Measurements from ENCODE around the gene NINJ1.
"Not testable (repeated sequence)": the region's sequence is repeated elsewhere in the genome, so short reads cannot be mapped to it uniquely, and the experiment has no call there.

Gene NINJ1

GRCh38 chr9:93121316-93122241, 12.5 kb downstream of the NINJ1 start:
- Histone ChIP-seq H3K4me1 (ENCODE audit: control insufficient read depth, insufficient read depth, low read length) (no peaks in the 10 kb centered on the region), H3K27me3 (ENCODE audit: control insufficient read depth, insufficient read depth, low read length) (no peaks in the 10 kb centered on the region), H3K4me3 (ENCODE audit: low read depth, low read length) (no peak overlapping the region), H3K9ac (ENCODE audit: low read depth, low read length) (no peak overlapping the region), H3K9me3 (ENCODE audit: control insufficient read depth, insufficient read depth, low read length) (no peaks in the 10 kb centered on the region), H3K36me3 (ENCODE audit: control insufficient read depth, insufficient read depth, low read length) (peaks cover 20% of the 10 kb centered on the region)

DNA sequence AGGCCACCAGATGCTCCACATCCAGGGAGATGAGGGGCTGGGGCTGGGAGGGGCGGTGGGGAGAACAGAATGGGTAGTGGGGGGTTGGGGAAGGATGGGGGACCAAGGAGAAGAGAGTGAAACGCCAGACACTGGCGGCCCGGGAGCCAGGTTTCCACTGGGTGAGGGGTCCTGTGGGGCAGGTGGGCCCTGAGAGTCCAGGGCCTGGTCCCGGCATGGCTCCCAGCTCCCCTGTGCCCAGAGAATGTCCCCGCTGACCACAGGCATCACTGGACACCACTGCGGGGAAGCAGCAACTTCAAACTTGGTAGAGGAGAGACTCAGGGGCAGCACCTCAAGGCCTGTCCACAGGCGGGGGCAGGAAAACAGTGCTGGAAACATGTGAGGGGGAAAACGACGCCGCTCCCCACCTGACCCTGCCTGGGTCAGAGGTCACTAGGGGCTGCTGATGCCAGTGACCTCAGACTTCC, 13.2 kb downstream of the NINJ1 start:
- H3K4me3 ChIP-seq (ENCODE audit: low read depth, low read length), result no peak overlapping the region
- H3K4me1 ChIP-seq (ENCODE audit: control insufficient read depth, insufficient read depth, low read length), result peaks cover 3% of the 10 kb centered on the region
- H3K27me3 ChIP-seq (ENCODE audit: control insufficient read depth, insufficient read depth, low read length), result no peaks in the 10 kb centered on the region
- H3K9me3 ChIP-seq (ENCODE audit: control insufficient read depth, insufficient read depth, low read length), result no peaks in the 10 kb centered on the region
- peaks cover 17% of the 10 kb centered on the region for H3K36me3 ChIP-seq (ENCODE audit: control insufficient read depth, insufficient read depth, low read length)
- H3K9ac ChIP-seq (ENCODE audit: low read depth, low read length), result no peak overlapping the region

GRCh38 chr9:93119953-93120845, 13.9 kb downstream of the NINJ1 start:
- no peaks in the 10 kb centered on the region for H3K27me3 ChIP-seq (ENCODE audit: control insufficient read depth, insufficient read depth, low read length)
- peaks cover 3% of the 10 kb centered on the region for H3K4me1 ChIP-seq (ENCODE audit: control insufficient read depth, insufficient read depth, low read length)
- no peak overlapping the region for H3K9ac ChIP-seq (ENCODE audit: low read depth, low read length)
- peaks cover 17% of the 10 kb centered on the region for H3K36me3 ChIP-seq (ENCODE audit: control insufficient read depth, insufficient read depth, low read length)
- no peak overlapping the region for H3K4me3 ChIP-seq (ENCODE audit: low read depth, low read length)
- no peaks in the 10 kb centered on the region for H3K9me3 ChIP-seq (ENCODE audit: control insufficient read depth, insufficient read depth, low read length)

GRCh38 chr9:93119703-93119952, 14.4 kb downstream of the NINJ1 start:
- Histone ChIP-seq H3K4me1 (ENCODE audit: control insufficient read depth, insufficient read depth, low read length) (peaks cover 3% of the 10 kb centered on the region), H3K36me3 (ENCODE audit: control insufficient read depth, insufficient read depth, low read length) (peaks cover 11% of the 10 kb centered on the region), H3K9ac (ENCODE audit: low read depth, low read length) (no peak overlapping the region), H3K9me3 (ENCODE audit: control insufficient read depth, insufficient read depth, low read length) (no peaks in the 10 kb centered on the region), H3K27me3 (ENCODE audit: control insufficient read depth, insufficient read depth, low read length) (no peaks in the 10 kb centered on the region), H3K4me3 (ENCODE audit: low read depth, low read length) (no peak overlapping the region)

- Histone ChIP-seq H3K27me3 (ENCODE audit: control insufficient read depth, insufficient read depth, low read length) (no peaks in the 10 kb centered on the region), H3K9me3 (ENCODE audit: control insufficient read depth, insufficient read depth, low read length) (no peaks in the 10 kb centered on the region), H3K9ac (ENCODE audit: low read depth, low read length) (no peak overlapping the region), H3K4me3 (ENCODE audit: low read depth, low read length) (no peak overlapping the region), H3K36me3 (ENCODE audit: control insufficient read depth, insufficient read depth, low read length) (peaks cover 11% of the 10 kb centered on the region), H3K4me1 (ENCODE audit: control insufficient read depth, insufficient read depth, low read length) (peaks cover 3% of the 10 kb centered on the region)
Observed at GRCh38 chr9:93118863-93119702, 15.0 kb downstream of the NINJ1 start.

DNA sequence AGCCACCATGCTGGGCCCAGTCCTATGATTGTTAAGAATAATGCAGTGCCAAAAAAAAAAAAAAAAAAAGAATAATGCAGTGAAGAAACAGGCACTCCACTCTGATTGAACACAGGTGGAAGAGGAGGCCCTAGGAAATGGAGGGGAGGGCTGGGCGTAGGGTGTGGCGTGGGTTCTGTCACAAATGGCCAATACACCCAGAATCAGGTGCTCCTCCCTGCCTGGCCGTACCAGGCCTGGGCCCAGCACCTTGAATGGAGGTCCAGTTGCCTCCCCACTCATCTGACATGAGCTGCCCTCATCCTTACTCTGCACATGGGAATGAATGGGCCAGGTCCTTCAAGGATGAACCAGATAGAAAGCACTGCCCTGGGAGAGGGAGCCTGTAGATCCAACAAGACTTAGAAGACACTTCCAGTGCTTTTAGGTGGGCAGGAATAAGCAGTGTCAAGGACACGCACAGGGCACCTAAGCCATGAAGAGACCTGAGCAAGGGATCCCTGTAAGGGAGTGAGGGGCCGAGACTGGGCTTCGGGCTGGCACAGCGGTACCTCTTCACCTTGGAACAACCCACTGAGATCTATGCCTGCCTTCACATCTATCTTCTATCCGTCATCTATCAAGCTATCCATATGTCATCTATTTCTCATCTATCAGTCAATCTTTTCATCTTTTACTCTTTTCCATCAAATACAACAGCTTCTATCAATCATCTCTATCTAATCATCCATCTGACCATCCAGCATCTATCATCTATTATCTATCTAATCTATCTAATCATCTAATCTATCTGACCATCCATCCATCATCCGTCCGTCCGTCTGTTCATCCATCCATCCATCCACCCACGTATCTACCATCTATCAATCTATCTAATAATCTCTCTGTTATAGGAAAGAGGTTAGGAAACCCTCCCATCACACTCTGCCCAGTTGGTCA, 15.9 kb downstream of the NINJ1 start:
- peaks cover 3% of the 10 kb centered on the region for H3K4me1 ChIP-seq (ENCODE audit: control insufficient read depth, insufficient read depth, low read length)
- peaks cover 7% of the 10 kb centered on the region for H3K36me3 ChIP-seq (ENCODE audit: control insufficient read depth, insufficient read depth, low read length)
- no peaks in the 10 kb centered on the region for H3K9me3 ChIP-seq (ENCODE audit: control insufficient read depth, insufficient read depth, low read length)
- no peak overlapping the region for H3K9ac ChIP-seq (ENCODE audit: low read depth, low read length)
- H3K4me3 ChIP-seq (ENCODE audit: low read depth, low read length), result no peak overlapping the region
- H3K27me3 ChIP-seq (ENCODE audit: control insufficient read depth, insufficient read depth, low read length), result no peaks in the 10 kb centered on the region

- H3K4me3 ChIP-seq (ENCODE audit: low read depth, low read length); H3K9ac ChIP-seq (ENCODE audit: low read depth, low read length); H3K9me3 ChIP-seq (ENCODE audit: control insufficient read depth, insufficient read depth, low read length); H3K27me3 ChIP-seq (ENCODE audit: control insufficient read depth, insufficient read depth, low read length); H3K36me3 ChIP-seq (ENCODE audit: control insufficient read depth, insufficient read depth, low read length); H3K4me1 ChIP-seq (ENCODE audit: control insufficient read depth, insufficient read depth, low read length): not testable (repeated sequence)
Observed at GRCh38 chr9:93117521-93117920, 16.5 kb downstream of the NINJ1 start.

DNA sequence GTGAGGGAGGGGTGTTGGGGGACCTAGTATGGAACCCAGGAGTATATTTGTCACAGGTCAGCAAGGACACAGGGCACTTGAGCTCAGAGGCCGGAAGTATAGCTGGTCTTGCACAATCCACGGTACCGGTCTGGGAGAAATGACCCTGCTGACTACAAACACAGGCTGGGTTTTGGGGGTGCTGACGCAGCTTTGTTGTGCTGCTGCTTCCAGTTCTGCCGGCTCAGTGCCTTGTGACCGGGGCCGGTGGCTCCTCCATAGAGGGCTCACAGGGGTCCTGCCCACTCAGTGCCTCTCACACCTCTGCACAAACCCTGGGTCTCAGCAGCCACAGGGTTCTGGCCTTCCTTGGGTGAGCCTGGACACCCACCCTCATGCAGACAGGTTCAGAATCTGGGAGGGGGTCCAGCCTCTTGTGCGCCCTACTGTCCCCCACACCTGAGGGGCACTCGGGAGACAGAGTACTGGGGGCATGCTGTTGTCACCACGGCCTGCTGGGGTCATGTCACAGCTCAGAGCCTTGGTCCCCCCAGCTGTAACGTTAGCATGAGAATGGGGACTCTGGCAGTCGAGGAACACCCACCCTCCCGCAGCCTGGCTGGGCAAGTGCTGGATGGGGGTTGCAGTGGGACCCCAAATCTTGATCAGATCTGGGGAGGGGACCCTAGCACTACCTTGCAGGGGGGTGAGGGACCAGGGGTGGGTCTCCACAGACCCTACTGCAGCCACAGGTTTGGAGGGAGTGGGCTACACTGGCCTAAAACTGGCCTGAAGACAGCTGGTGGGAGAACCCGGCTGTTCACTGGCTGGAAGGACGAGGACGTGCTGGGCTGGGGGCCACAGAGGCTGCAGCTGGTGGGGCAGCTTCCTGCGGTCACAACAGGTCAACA, 17.7 kb downstream of the NINJ1 start:
- H3K4me1 ChIP-seq (ENCODE audit: control insufficient read depth, insufficient read depth, low read length), result peaks cover 3% of the 10 kb centered on the region
- H3K4me3 ChIP-seq (ENCODE audit: low read depth, low read length), result no peak overlapping the region
- H3K9ac ChIP-seq (ENCODE audit: low read depth, low read length), result no peak overlapping the region
- no peaks in the 10 kb centered on the region for H3K27me3 ChIP-seq (ENCODE audit: control insufficient read depth, insufficient read depth, low read length)
- peaks cover 6% of the 10 kb centered on the region for H3K36me3 ChIP-seq (ENCODE audit: control insufficient read depth, insufficient read depth, low read length)
- H3K9me3 ChIP-seq (ENCODE audit: control insufficient read depth, insufficient read depth, low read length), result no peaks in the 10 kb centered on the region

DNA sequence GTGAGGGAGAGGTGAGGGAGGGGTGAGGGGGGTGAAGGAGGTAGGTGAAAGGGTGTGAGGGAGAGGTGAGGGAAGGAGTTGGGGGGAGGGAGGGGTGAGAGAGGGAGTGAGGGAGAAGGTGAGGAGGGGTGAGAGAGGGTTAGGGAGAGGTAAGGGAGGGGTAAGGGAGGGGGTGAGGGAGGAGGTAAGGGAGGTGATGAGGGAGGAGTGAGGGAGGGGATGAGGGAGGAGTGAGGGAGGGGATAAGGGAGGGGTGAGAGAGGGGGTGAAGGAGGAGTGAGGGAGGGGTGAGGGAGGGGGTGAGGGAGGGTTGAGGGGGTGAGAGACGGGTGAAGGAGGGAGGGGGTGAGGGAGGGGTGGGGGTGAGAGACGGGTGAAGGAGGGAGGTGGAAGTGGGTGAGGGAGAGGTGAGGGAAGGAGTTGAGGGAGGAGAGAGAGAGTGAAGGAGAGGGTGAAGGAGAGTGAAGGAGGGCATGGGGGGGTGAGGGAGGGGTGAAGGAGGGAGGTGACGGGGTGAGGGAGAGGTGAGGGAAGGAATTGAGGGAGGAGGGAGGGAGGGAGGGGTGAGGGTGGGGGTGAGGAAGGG, 18.5 kb downstream of the NINJ1 start:
- Histone ChIP-seq H3K9me3 (ENCODE audit: control insufficient read depth, insufficient read depth, low read length) (no peaks in the 10 kb centered on the region), H3K4me1 (ENCODE audit: control insufficient read depth, insufficient read depth, low read length) (peaks cover 3% of the 10 kb centered on the region), H3K27me3 (ENCODE audit: control insufficient read depth, insufficient read depth, low read length) (no peaks in the 10 kb centered on the region), H3K36me3 (ENCODE audit: control insufficient read depth, insufficient read depth, low read length) (peaks cover 5% of the 10 kb centered on the region), H3K4me3 (ENCODE audit: low read depth, low read length) (no peak overlapping the region), H3K9ac (ENCODE audit: low read depth, low read length) (no peak overlapping the region)

DNA sequence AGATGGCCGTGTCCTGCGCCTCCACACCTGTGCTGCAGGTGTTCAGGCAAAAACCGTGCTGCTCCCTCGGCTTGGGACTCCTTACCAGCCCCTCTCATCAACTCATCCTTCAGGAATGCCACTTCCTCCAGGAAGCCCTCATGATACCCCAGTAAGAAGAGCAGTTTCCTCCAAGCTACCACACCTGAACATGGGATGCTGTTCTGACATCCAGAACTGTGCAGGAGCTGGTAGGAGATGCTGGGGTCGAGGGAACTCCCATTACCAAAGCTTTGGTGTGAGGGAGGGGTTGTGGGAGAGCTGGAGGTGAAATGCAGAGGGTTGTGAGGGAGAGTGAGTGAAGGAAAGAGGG, 19.1 kb downstream of the NINJ1 start:
- Histone ChIP-seq H3K4me3 (ENCODE audit: low read depth, low read length) (no peak overlapping the region), H3K9me3 (ENCODE audit: control insufficient read depth, insufficient read depth, low read length) (no peaks in the 10 kb centered on the region), H3K36me3 (ENCODE audit: control insufficient read depth, insufficient read depth, low read length) (peaks cover 7% of the 10 kb centered on the region), H3K27me3 (ENCODE audit: control insufficient read depth, insufficient read depth, low read length) (no peaks in the 10 kb centered on the region), H3K9ac (ENCODE audit: low read depth, low read length) (no peak overlapping the region), H3K4me1 (ENCODE audit: control insufficient read depth, insufficient read depth, low read length) (peaks cover 3% of the 10 kb centered on the region)
